Esophagus squamous epithelium (tissue), 5 donors: ENCODE measurements around the gene LUC7L. TPM values are rescaled to one million over a fixed set of nuclear protein-coding genes. Genes with fewer than 3 reads are reported as not detected.
"Not testable (repeated sequence)": the region's sequence is repeated elsewhere in the genome, so short reads cannot be mapped to it uniquely, and the experiment has no call there.

ENCODE experiments used
- DNase-seq: peaks from one replicate; lab custom pipeline; 2025; lab: John Stamatoyannopoulos, UW
- H3K27ac ChIP-seq, 4 donors: fragments of 200-600 bp; sonication (generic); one replicate each; pipeline ENCODE4 v1.5.1; 2016 to 2019; ENCODE audit warnings: mild to moderate bottlenecking in 1 of 4
- H3K27me3 ChIP-seq, 4 donors: fragments of 200-600 bp; sonication (generic); 1 replicate in 3 of 4; 2 replicates in 1 of 4; pipeline versions ENCODE4 v1.5.1 to v1.6.0; 2017 to 2021; ENCODE audit warnings: antibody characterized with exemption in 1 of 4
- H3K36me3 ChIP-seq, 3 donors: fragments of 200-600 bp; sonication (generic); one replicate each; pipeline ENCODE4 v1.5.1; 2016 to 2019
- H3K4me1 ChIP-seq, 3 donors: fragments of 200-600 bp; sonication (generic); one replicate each; pipeline ENCODE4 v1.5.1; 2017 to 2019
- H3K4me3 ChIP-seq, 4 donors: fragments of 200-600 bp; sonication (generic); 1 replicate in 3 of 4; 2 replicates in 1 of 4; pipeline ENCODE4 v1.5.1; 2016 to 2019; ENCODE audit warnings: mild to moderate bottlenecking in 2 of 4, moderate library complexity in 1 of 4
- H3K9me3 ChIP-seq, 3 donors: fragments of 200-600 bp; sonication (generic); one replicate each; pipeline ENCODE4 v1.5.1; 2016 to 2019
- CTCF ChIP-seq, 6 experiments: fragments of 450-650 bp in 4 of 6; fragments of 200-600 bp in 2 of 6; sonication (generic) in 2 of 6; IDR thresholded peaks; one replicate each; pipeline ENCODE4 v1.5.1; 2016 to 2019; ENCODE audit warnings: antibody characterized with exemption in 6 of 6, mild to moderate bottlenecking in 4 of 6, moderate library complexity in 4 of 6
- POLR2A ChIP-seq, 4 donors: fragments of 450-650 bp; IDR thresholded peaks; one replicate each; pipeline ENCODE4 v1.6.1; 2017; ENCODE audit warnings: antibody characterized with exemption in 4 of 4, mild to moderate bottlenecking in 4 of 4, moderate library complexity in 3 of 4
- WGBS, 2 donors: methylation state at CpG; one replicate each; pipeline ENCODE4 v1.1.5; 2018; 5-methylcytosine and 5-hydroxymethylcytosine counted together
- intact Hi-C: fragments of 100-400 bp; cut with DNase I; formaldehyde crosslinking; loops from one replicate; pipeline ENCODE4 v1.15.0; 2022
- total RNA-seq, 4 donors: library from RNA; depleted of rRNA; stranded (reverse); fragments of >200 nt; gene quantifications; one replicate each; pipeline ENCODE4 v1.1.0, GENCODE V29; 2016
- donor health status: DM: yes; HTN: yes; CAD: no.

The LUC7L gene
- total RNA-seq, 4 donors from 2014 or later = 33.5 to 74.2 (median 46.5) TPM

GRCh38 chr16:261031-261691, 31.9 kb upstream of the LUC7L start:
- TF ChIP-seq CTCF (IDR thresholded peaks at IDR 0.05) (no peak), POLR2A (IDR thresholded peaks at IDR 0.05) (no peak)
- Histone ChIP-seq H3K27ac (no peak overlapping the region), H3K4me1 (peaks cover 0 to 9% (median 0%) of the 10 kb centered on the region in 3 donors), H3K27me3 (no peaks in the 10 kb centered on the region), H3K9me3 (no peaks in the 10 kb centered on the region), H3K36me3 (peaks cover 27 to 90% (median 36%) of the 10 kb centered on the region in 3 donors), H3K4me3 (no peak overlapping the region)
- intact Hi-C loops = no loop called here
- 84 to 87% methylated on average over 9 to 12 of the region's 28 CpGs for WGBS, 2 donors
- no peak for DNase-seq

DNA sequence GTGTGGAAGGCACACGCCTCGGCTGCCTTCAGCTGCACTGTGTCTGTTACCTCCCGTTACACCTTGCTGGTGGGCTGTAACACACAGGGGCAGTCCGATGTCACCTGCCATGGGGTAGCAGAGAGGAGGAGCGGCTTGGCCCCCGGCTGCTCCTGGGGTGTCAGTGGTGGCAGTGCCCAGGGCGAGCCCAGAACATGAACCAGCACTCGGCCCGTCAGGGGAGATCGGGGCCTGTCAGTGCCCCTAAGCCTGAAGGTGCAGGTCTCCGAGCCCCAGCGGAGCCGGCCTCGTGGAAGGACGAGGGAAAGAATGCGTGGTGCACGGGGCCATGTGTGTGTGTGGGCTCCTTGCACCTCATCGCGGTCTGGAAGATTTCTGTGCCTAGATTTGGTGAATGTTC, 31.1 kb upstream of the LUC7L start:
- Histone ChIP-seq H3K27ac (no peak overlapping the region), H3K9me3 (no peaks in the 10 kb centered on the region), H3K36me3 (peaks cover 27 to 95% (median 36%) of the 10 kb centered on the region in 3 donors), H3K4me1 (peaks cover 0 to under 1% (median 0%) of the 10 kb centered on the region in 3 donors), H3K4me3 (no peak overlapping the region), H3K27me3 (no peaks in the 10 kb centered on the region)
- no peak for DNase-seq
- TF ChIP-seq CTCF (IDR thresholded peaks at IDR 0.05) = no peak
- no peak for TF ChIP-seq POLR2A (IDR thresholded peaks at IDR 0.05)
- intact Hi-C loops = no loop called here
- 92 to 100% methylated on average over 3 to 12 of the region's 19 CpGs for WGBS, 2 donors

DNA sequence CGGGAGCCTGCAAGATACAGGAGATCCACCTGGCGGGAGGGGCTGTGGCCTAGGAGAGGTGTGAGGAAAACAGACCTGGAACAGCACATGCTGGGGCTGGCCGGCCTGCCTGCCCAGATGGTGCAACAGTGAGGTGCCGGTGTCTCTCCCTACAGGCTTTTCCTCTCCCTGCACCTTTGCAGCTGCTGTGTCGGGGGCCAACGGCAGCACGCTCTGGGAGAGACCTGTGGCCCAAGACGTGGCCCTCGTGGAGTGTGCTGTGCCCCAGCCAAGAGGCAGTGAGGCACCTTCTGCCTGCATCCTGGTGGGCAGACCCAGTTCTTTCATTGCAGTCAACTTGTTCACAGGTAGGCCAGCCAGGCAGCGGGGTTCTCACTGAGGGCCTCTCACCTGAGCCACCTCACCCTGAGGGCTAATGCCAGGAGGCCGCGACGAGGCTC, 30.6 kb upstream of the LUC7L start:
- WGBS, 2 donors = 84% methylated on average over 7 of the region's 13 CpGs; no CpG with 5 or more reads in 1 of the 2 donors
- no peaks in the 10 kb centered on the region for H3K9me3 ChIP-seq
- no peaks in the 10 kb centered on the region for H3K4me1 ChIP-seq
- no peak for TF ChIP-seq CTCF (IDR thresholded peaks at IDR 0.05)
- no peak for TF ChIP-seq POLR2A (IDR thresholded peaks at IDR 0.05)
- no peak for DNase-seq
- no peak overlapping the region for H3K27ac ChIP-seq
- H3K36me3 ChIP-seq = peaks cover 30 to 95% (median 36%) of the 10 kb centered on the region in 3 donors
- intact Hi-C loops = no loop called here
- H3K4me3 ChIP-seq = no peak overlapping the region
- H3K27me3 ChIP-seq = no peaks in the 10 kb centered on the region

- Histone ChIP-seq H3K4me3 (no peak overlapping the region), H3K9me3 (no peaks in the 10 kb centered on the region), H3K27ac (no peak overlapping the region), H3K27me3 (no peaks in the 10 kb centered on the region), H3K36me3 (peaks cover 30 to 95% (median 32%) of the 10 kb centered on the region in 3 donors), H3K4me1 (no peaks in the 10 kb centered on the region)
- DNase-seq = no peak
- TF ChIP-seq CTCF (IDR thresholded peaks at IDR 0.05) = no peak
- TF ChIP-seq POLR2A (IDR thresholded peaks at IDR 0.05) = no peak
- 72 to 74% methylated on average over 7 to 10 of the region's 10 CpGs for WGBS, 2 donors
- intact Hi-C loops = no loop called here
These were observed 30.0 kb upstream of the LUC7L start for GRCh38 chr16:259226-259625.

DNA sequence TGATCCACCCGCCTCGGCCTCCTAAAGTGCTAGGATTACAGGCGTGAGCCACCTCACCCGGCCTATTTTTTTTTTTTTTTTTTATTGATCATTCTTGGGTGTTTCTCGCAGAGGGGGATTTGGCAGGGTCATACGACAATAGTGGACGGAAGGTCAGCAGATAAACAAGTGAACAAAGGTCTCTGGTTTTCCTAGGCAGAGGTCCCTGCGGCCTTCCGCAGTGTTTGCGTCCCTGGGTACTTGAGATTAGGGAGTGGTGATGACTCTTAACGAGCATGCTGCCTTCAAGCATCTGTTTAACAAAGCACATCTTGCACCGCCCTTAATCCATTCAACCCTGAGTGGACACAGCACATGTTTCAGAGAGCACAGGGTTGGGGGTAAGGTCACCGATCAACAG, 28.8 kb upstream of the LUC7L start:
- intact Hi-C loops, H3K9me3 ChIP-seq, H3K27me3 ChIP-seq, H3K4me1 ChIP-seq, H3K27ac ChIP-seq, H3K4me3 ChIP-seq, DNase-seq: not testable (repeated sequence)
- WGBS, 2 donors = 97 to 98% methylated on average over 10 of the region's 13 CpGs
- H3K36me3 ChIP-seq = peaks cover 20 to 95% (median 22%) of the 10 kb centered on the region in 3 donors
